GM21360 (cell line): Measurements from ENCODE around the gene POT1.

ENCODE experiments used
- ATAC-seq: cut with Tn5 transposase; IDR thresholded peaks from one replicate; pipeline ENCODE4 v1.9.1; 2021; ENCODE audit warnings: mild to moderate bottlenecking, moderate library complexity; ENCODE audit not compliant: unreplicated experiment

Gene POT1

DNA sequence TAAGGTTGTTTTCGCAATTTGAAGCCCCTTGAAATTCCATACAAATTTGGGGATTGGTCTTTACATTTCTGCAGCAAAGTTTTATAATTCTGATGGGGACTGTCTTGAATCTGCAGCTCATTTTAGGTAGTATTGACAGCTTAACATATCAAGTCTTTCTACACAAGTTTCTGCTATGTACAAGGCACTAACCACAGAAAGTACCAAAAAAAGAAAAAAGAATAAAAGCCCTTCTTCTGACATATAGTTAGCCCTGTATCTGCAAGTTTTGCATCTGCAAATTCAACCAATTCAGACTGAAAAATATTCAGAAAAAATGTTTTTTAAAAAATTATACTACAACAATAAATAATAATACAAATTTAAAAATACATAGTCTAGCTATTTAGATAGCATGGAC, 15.3 kb downstream of the POT1 start:
- peak; percentile 61 for ATAC-seq

DNA sequence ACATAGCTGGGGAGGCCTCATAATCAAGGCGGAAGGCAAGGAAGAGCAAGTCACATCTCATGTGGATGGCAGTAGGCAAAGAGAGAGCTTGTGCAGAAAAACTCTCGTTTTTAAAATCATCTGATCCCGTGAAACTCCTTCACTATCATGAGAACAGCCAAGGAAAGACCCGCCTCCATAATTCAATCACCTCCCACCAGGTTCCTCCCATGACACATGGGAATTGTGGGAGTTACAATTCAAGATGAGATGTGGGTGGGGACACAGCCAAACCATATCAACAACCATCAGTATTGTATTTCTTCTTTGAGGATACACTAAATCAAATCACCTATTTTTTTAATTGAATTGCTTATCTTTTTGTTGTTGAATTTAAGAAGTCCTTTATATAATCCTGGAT, 16.7 kb downstream of the POT1 start:
- ATAC-seq = no peak

DNA sequence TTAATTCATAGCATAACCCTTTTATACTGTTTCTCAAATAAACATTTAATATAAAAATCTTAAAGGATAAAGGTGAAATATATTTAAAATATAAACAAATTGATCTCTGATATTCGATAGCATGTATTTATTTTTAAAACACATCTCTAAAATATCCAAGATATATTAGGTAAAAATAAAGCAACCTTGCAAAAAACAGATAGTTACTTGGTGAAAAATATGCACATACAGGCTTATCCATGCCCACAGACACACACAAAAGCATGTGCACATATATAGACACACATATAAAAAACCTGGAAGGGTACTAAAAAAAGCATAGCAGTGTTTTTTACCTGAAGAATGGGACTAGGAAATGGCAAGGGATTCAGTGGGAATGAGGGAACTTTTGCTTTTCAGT, 19.8 kb downstream of the POT1 start:
- no peak for ATAC-seq

DNA sequence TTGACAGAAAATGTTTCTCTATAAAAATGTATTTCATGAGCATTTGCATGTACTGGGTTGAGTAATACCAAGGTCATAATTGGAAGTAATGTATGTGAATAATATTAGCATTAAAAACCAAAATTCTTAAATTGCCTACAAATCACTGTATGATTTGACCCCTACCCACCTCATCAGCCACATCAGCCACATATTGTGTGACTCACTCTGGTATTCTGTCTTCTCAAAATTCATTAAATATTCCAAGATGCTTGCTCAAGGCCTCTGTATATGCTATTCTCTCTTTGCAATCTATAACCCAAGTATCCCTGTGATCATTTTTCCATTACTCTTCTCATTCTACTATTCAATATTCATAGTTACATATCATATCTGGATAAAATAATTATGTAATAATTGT, 21.4 kb downstream of the POT1 start:
- ATAC-seq = no peak

DNA sequence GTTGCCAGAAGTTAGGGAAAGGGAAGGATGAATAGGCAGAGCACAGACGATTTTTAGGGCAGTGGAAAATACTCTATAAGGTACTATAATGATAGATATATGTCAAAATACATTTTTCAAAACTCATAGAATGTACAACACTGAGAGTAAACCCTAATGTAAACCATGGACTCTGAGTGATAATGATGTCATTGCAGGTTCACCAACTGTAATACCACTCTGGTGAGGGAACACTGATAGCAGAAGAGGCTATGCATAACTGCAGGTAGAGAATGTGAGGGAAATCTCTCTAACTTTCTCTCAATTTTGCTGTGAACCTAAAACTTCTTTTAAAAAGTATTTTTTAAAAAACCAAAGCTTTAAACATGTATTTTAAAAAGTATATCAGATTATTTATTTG, 22.1 kb downstream of the POT1 start:
- ATAC-seq = no peak

DNA sequence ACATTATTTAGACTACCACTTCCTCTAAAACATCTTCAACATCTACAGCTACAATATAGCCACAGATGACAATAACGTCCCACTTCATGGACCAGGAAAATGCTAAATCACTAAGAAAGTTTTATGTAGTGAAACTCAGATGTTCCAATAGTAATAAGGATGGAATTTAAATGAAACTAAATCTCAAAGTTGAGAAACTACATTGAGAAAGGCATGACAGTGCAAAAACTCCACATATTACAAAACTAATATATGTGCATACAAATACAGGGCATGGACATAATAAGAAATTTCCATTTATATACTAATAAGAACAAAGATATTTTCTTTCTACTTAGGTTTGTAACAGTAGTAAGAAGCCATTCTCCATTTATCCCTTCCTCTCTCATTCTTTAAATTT, 31.1 kb downstream of the POT1 start:
- no peak for ATAC-seq

DNA sequence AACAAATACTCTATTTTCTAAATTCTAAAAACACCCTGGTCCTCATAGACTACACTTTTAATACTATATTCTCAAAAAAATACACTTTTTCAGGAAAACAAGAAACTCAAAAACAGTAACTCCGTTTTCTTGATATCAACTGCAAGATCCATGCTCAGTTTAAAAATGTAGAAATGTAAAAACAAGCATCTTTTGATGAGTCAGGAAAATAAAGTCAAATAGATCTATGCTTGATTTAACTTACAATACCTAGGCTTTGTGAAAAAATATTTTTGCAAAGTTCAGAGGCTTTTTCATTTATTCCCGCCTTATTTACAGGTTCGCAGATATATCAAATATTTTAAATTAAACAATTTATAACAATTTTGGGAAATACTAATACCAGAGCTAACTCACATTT, 33.6 kb downstream of the POT1 start:
- ATAC-seq = no peak

DNA sequence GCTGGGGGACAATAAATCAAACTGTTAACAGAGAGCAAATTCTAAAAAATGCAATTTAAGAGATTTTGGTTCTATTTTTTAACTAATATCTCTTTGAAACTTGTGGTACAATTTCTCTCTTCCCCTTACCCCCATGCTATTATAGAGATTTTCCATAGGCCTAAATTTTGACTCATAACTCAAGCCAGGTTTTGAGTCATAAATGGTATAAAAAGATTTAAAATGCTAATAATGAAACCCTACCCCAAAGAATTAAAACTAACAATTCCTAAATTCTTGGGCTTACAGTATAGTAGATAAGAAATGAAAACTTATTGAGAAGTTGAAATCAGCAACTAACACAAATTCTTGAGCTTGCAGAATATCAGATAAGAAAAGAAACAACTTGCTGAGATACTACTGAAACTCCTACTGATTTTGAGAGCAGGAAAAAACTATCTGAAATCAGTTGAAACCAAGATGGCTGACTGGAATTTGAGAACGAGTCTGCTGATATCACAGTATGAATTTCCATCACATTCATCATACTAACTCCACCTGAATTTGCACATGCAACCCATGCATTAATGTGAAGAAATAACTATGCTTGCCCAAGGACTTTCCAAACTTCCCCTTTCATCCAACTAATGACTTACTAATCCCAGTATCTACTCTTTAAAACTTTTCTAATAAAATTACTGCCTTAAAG, 36.3 kb downstream of the POT1 start:
- ATAC-seq = peak; percentile 97

DNA sequence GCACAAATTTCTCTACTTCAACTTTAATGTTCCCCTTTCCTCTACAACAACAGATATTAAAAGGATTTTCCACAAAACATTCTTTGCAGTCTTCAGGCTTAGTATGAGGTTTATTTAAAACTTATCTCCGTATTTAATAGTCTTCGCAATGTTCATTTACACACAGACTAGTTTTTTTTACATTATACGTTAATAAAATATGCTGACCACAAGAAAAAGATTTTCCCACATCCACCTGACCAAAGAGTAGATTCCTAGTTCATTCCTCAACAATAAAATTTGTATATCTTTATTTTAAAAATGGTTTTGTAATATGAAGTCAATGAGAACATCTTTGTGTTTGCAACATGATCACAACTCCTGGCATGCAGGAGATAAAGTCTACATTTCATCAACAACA, 42.4 kb downstream of the POT1 start:
- ATAC-seq = no peak

DNA sequence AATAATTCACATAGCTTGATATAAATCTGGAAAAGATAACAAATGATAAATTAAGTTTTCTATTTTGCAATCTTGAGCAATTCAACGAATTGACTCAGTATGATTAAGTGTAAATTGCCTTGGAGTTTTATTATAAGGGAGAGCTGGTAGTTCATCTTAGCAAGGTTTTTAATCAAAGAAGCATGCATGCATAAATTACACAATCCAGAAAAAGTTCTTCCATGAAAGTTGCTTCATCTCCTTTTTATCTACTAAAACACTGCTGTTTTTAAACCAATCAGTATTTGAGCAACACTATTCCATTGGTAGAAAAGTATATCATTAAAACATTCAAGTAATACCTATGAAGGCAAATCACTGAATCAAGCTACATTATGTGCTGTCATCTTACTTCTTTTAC, 47.6 kb downstream of the POT1 start:
- no peak for ATAC-seq

DNA sequence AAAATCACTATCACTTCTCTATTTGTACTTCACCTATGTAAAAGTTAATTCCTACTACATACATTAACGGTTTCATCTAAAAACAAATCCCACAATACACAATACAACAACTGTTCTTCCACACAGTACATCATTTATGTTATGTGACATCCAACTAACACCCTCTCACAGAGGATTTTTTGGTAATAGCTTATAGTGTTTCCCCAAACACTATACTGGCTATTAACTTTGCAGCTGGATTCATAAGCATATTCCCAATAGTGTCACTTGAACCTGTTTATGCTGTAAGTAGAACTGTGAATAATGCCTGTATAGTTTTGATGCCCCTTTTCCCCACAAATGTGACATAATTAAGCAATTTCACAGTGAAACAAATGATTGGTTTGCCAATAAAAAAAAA, 49.9 kb downstream of the POT1 start:
- ATAC-seq = no peak

DNA sequence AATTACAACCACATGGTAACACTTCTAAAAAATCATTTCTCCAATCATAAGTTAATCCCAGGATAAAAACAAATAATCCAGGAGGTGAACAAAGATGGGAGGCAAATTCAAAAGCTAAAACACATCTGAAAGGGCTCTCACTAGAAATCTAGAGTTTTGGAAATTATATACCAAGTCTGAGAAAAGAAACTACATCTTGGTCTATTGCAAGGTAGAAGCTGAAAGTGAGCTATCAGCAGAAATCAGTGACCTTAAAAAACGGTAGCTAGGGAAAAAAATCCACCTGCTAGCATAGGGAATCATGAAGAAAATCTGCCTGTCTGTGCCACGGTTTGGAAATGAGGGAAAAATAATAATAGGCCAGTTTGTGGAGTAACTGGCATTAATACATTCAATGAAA, 50.5 kb downstream of the POT1 start:
- ATAC-seq = no peak

DNA sequence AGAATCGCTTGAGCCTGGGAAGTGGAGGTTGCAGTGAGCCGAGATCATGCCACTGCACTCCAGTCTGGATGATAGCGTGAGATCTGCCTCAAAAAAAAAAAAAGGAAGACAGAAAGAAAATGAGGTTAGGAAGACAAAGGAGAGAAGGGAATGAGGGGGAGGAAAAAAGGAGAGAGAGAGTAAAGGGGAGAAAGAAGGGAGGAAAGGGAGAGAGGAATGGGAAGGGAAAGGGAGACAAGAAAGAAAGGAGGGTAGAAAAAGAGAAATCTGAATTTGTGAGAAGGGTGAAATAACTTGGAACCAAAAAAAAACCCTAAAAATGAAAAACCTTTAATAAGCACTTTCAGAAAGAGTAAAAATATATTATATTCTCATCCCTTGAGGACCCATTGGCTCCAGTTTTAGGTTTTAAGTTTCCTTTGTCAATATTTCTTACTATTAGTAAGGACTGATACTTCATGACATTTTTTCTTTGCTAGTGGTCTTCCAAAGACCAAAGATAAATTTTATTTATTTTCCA, 54.9 kb downstream of the POT1 start:
- no peak for ATAC-seq

DNA sequence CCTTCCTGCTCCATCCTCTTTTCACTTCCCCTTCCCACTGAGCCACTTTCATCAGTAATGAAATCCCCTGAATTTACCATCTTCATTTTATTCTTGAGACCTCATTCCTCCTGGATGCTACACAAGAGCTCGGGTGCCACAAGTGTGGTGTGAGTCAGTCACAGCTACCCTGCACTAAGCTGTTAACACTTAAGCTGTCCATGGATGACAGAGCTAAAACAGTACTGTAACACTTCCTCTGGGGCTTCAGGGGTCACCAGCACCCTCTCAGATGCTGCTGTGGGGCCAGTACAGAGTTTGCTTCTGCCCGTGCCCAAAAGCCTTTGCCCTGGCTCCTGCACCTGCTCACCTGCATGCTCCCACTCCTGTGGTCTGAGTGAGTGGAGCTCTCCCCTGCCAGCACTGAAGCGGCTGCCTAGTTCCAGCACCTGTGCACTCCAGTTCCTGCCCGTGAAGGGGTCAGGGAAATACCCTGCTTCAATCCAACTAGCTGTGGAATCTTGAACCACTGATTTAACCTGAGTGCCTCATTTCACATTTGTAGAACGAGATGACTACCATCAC, 71.9 kb downstream of the POT1 start:
- ATAC-seq = no peak

DNA sequence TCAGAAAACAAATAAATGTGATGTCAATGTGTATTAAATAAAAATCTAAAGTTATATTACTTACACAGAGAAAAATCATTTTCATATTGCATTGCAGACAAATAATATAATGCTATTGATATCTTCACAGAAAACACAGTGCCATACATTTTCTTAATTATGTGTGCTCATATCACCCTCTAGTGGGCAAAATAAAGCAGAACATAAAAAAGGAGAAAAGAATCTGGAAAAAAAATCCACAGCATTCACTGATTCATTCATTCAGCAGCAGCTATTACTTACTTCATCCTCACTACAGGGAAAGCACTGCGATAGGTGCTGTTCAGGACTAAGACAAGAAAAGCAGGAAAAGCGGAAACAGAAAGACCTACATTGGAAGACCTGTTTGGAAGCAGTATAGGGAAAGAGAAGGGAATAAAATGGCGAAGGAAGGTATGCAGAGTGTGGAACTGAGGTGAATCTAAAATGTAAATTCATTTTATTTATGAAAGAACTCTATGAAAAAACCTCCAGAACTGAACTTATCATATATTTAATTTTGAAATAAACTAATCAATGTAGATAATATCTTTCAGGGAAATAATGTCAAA, 73.2 kb downstream of the POT1 start:
- peak; percentile 56 for ATAC-seq

DNA sequence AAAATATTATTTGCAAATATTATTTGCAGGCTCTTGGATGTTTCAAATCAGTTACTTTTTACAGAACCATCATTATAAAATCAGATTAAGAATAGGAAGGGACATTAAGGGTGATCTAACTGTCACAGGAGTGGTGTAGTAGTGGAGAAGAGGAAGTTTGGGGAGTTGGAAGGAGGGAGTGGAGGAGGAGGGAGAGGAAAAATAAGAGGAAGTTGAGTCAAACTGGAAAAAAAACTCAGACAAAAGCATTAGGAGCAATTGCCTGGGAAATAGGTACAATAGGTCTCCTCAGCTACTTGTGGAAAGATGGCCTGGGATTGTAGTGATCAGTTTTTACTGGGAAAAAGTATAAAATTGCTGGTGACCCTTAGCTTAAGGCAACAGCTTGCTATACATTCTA, 86.3 kb downstream of the POT1 start:
- ATAC-seq = no peak

DNA sequence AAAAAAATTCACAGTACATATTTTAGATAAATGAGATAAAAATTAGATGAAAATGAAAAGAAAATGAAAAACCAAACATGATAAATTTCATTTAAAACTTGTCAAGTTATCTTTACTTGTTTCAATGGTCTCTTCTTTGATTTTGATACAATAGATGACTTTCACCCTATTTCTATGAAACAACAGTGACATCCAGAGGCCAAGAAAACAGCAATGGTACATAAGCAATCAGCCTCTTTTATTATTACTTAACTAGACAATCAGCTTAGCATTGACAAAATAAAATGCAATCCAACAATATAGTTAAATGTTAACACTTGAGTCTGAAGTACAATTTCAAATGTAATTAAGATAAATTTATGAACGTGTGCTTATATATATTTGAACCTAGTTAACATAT, 89.2 kb downstream of the POT1 start:
- no peak for ATAC-seq

DNA sequence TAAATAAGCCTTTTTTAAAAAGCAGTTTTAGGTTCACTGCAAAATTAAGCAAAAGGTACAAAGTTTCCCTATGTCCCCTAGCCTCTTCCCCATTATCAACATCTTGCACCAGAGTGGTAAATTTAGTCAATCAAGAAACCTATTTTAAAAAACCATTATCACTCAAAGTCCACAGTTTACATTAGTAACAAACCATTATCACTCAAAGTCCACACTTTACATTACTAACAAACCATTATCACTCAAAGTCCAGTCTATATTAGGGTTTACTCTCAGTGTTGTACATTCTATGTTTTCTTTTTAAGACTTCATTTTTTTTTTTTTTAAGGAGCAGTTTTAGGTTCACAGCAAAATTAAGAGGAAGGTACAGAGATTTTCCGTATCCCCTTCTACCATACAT, 89.9 kb downstream of the POT1 start:
- no peak for ATAC-seq

DNA sequence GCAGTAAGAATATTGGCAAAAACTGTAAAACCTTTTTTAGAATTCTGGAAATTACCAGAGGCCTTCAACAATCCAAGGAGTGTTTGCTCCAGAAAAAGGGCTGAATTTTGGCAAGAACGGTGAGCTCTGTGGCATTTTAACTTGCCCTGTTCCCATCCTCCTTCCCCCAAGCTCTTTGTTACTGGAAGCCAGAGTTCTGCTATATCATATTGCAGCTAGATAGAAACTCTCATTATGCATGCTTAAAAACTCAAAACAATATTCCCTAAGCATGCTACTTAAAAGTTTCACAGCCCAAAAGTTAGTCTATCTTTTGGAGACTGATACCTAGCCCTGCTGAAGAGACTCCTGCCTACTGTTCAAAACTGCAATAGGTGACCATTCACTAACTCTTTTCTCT, 93.5 kb downstream of the POT1 start:
- ATAC-seq = no peak

DNA sequence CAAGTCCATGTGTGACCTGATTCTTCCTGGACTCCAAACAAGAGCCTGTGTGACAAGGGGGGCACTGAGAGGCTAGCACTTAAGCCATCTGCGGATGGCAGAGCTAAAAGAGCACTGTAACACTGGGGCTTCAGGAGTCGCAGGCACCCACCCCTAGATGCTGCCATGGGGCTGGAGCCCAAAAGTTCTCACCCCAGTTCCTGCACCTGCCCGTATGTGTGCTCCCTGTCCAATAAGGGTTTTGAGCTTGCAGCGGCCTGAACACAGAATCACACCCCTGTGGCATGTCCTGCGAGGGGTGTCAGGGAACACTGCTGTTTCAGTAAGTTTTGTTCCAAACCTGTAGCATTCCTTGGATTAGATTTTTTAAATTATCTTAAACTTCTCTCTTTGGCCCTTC, 110.8 kb downstream of the POT1 start:
- ATAC-seq = no peak

DNA sequence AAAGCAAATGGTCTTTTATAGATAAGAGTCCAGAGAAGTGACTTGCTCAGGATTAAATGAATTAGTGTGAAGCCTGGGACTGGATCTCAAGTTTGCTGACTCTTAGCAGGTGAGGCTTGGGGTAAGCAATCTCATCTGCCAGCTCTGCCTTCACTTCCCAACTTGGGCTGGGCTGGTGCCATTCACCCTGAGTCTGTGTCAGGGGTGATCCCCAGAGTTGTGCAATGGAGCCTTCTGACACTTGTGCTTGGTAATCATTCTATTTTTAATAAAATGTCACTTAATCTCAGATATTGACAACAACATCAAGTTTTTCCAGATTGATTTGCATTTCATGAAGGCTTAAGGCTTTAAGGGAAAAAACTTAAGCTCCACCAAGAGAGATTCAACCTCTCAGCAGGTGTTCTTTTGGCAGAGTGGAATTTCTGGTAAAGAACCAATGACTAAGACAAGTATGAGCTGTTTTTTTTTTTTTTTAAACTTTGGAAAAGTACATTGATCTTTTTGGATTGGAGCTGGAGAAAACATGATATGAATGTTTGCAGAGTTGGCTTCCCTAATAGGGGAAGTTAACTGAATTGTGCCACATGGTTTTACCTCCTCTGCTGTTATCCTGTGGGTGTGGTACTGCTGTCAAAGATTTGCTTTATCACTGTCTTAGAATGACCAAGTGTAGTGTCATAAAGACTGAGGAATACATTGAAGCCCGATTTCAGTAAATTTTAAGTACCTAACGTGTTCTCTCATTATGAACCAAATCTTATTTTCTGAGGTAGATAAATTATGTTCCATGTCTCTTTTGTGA, 115.4 kb downstream of the POT1 start:
- no peak for ATAC-seq

DNA sequence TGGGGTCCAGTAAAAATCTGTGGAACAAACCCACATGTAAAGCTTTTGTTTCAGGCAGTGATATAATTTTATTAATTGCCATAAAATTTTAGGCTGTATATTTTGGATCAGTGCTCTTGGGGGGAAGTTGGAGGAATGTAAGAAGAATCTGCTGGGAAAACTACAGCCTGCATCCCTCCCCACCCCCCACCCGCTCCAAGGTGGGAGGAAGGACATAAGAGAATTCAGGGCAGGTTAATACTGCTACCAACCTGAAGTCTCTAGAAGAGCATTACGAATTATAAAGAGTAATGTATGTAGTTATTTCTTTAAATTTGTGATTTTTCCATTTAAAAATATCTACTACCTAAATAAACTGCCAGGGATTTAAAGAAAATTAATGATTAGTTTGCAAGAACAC, 116.9 kb downstream of the POT1 start:
- no peak for ATAC-seq
